GM03348 (cell line): Measurements from ENCODE around the gene FOXA1.

Source experiments
- DNase-seq: peaks from one replicate; pipeline ENCODE4 v3.0.0; 2012; ENCODE audit warnings: low spot score

Gene FOXA1

GRCh38 chr14:37602605-37603453, 7.8 kb upstream of the FOXA1 start:
- no peak for DNase-seq

- DNase-seq = no peak
These were observed 6.8 kb upstream of the FOXA1 start for GRCh38 chr14:37601865-37602264.

GRCh38 chr14:37600880-37601741, 6.1 kb upstream of the FOXA1 start:
- no peak for DNase-seq

- no peak for DNase-seq
These were observed 4.7 kb upstream of the FOXA1 start for GRCh38 chr14:37599507-37600368.

GRCh38 chr14:37598747-37599506, 3.9 kb upstream of the FOXA1 start:
- no peak for DNase-seq

- DNase-seq = no peak
These were observed 3.1 kb upstream of the FOXA1 start for GRCh38 chr14:37597914-37598746.

- DNase-seq = no peak
These were observed 2.5 kb upstream of the FOXA1 start for GRCh38 chr14:37597538-37597913.

- DNase-seq = no peak
These were observed 1.9 kb upstream of the FOXA1 start for GRCh38 chr14:37596790-37597472.

GRCh38 chr14:37595809-37596621, 966 bp upstream of the FOXA1 start:
- DNase-seq = no peak

GRCh38 chr14:37594238-37594970, 645 bp downstream of the FOXA1 start:
- DNase-seq = peak; percentile 82

GRCh38 chr14:37593511-37594237, 1.4 kb downstream of the FOXA1 start:
- no peak for DNase-seq

GRCh38 chr14:37592482-37593408, 2.3 kb downstream of the FOXA1 start:
- DNase-seq = no peak

GRCh38 chr14:37591941-37592481, 3.0 kb downstream of the FOXA1 start:
- no peak for DNase-seq

- DNase-seq = no peak
These were observed 3.6 kb downstream of the FOXA1 start for GRCh38 chr14:37591311-37591940.

- DNase-seq = no peak
These were observed 4.5 kb downstream of the FOXA1 start for GRCh38 chr14:37590428-37591139.
